EL (cell line): ENCODE measurements around the gene CCR7.

ENCODE experiments used
- DNase-seq: peaks from one replicate; pipeline ENCODE4 v3.0.0-alpha.2; 2016

The CCR7 gene

DNA sequence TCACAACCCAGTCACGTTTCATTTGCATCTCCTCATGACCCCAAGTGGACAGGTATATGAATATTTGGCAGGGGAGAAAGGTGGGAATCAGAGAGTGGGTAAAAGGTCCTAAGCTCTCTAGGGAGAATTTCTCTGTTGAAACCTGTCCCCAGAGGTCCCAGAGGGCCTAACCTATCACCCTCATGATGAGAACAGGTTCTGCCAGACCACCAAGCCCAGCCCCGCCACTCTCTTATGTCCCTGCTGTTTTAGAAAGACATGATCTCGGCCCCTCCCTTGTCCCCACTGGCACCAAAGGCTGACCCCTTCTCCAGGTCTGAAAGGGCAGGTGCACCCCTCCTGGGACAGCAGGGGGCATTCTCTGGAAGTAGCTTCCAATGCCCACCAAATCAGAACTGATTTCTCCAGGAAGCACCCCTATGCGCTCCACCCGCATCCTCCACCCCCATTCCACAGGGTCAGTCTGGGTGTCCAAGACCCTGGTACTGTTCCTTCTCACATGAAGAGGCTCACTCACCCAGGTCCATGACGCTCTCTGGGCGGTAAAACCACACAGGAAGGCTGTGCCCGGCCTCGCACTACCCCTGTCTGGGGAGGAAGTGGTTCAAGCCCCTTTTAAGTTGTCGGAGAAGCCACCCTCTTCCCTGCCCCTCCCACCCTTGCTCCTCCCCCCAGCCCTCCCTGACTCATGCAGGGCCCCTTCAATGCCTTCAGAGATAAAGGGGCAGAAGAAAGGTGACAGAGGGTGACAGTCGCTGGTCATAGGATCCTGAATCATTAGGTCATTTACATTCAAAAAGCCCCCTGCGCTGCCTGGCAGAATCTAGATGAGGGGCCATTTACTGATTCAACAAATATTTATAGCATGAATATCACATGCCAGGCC, at the start of gene CCR7:
TSS of gene CCR7 (minus strand) at position 590 of the 886 bp plus-strand sequence. CDS start at position 527, 63 bp downstream.
- no peak for DNase-seq

DNA sequence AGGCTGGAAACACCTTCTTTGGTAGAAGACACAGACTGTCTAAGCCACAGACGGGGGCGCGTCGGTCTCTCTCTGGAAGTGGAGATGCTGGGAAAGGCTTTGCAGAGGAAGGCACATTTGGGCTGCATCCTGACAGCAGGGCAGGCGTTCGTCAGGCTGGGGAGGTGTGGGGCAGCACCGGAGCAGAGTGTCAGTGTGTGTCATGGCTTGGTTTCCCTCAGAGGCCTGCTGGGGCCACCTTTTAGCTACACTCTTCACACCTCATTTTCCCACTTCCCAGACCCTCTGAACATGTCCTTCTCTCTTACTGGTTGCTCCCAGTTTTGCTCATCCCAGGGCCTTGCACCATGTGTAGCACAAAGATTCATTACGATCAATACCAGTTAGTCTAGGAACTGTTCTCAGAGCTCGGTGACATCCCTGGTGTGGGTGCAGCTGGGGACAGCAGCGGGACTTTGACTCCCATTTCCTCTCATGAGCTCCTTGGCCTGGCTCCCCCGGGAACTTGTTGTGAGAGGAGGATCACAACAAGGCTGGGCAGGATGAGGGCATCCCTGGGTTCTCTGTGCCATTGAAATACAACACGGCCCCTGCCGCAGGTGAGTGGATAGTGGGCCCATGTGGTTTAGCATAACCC, 49.3 kb upstream of the CCR7 start:
- DNase-seq = no peak

- DNase-seq = no peak
Observed at GRCh38 chr17:40613467-40614154, 48.3 kb upstream of the CCR7 start.

- DNase-seq = no peak
Observed at GRCh38 chr17:40612599-40613244, 47.5 kb upstream of the CCR7 start.

DNA sequence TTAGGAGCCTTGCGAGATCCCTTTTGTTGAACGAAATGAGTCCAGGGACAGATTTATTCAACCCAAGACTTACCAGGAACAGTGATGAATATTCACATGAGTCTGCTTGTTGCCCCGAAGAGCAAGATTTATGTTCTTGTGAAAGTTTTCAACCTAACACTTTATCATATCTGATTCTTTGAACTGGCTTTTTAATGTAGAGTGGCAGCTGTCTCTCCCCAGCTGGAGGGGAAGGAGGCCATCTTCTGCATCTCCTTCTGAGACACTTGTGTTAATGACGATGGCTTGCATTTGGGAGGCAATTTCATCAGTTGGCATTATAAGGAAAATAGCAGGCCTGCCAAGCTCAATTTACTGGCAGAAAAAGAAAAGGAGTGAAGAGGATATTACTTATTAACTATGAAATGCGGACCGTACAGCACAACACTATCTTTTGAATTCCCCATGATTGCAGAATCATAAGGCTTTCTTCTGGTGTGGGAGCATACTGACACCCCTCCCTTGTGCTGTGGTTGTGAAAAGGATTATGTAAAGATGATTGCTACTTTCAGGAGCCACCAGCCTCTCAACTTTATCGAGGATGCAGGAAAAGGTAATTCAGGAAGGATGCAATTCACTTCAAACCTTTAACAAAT, 46.7 kb upstream of the CCR7 start:
- no peak for DNase-seq

DNA sequence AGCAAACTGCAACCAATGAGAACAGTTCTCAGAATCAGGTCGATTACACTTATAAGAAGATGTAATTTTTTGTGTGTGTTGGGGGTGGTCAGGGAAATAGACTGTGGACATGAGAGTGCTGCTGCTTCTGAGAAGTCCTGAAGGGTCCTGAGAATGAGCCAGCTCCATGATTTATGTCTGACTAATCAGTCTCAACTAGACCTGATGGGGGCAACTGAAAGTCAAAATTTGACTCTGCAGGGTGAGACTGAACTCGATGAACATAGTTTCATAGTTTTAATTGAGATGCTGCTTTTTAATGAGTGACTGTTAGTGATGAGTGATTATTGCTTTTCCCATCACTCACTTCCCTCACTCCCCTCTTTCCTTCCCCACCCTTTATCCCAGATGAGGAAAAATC, 45.1 kb upstream of the CCR7 start:
- no peak for DNase-seq

- DNase-seq = no peak
Observed at GRCh38 chr17:40608061-40608581, 42.8 kb upstream of the CCR7 start.

GRCh38 chr17:40607641-40608040, 42.4 kb upstream of the CCR7 start:
- no peak for DNase-seq

- DNase-seq = no peak
Observed at GRCh38 chr17:40606548-40607353, 41.5 kb upstream of the CCR7 start.

DNA sequence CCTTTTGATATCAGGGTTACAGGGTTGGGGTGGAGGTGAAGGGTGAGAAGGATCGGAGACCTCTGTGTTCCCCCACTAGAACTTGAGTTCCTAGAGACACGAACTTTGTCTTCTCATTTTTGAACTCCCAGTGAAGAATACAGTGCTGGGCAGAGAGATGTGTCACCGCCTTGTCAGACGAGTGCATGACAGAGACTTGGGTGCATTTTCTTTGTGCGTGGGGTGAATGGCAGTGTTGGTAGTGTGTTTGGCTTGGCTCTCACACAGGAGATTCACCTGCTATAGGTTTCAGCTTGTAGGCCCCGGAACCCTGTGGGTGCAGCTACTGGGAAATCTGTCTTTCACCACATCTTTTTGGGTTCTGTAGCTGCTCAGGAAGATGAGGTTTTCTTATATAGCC, 40.0 kb upstream of the CCR7 start:
- DNase-seq = no peak

GRCh38 chr17:40604327-40605080, 39.2 kb upstream of the CCR7 start:
- no peak for DNase-seq

GRCh38 chr17:40602445-40603443, 37.5 kb upstream of the CCR7 start:
- no peak for DNase-seq

- no peak for DNase-seq
Observed at GRCh38 chr17:40600486-40601046, 35.3 kb upstream of the CCR7 start.

- DNase-seq = no peak
Observed at GRCh38 chr17:40599468-40599763, 34.1 kb upstream of the CCR7 start.

DNA sequence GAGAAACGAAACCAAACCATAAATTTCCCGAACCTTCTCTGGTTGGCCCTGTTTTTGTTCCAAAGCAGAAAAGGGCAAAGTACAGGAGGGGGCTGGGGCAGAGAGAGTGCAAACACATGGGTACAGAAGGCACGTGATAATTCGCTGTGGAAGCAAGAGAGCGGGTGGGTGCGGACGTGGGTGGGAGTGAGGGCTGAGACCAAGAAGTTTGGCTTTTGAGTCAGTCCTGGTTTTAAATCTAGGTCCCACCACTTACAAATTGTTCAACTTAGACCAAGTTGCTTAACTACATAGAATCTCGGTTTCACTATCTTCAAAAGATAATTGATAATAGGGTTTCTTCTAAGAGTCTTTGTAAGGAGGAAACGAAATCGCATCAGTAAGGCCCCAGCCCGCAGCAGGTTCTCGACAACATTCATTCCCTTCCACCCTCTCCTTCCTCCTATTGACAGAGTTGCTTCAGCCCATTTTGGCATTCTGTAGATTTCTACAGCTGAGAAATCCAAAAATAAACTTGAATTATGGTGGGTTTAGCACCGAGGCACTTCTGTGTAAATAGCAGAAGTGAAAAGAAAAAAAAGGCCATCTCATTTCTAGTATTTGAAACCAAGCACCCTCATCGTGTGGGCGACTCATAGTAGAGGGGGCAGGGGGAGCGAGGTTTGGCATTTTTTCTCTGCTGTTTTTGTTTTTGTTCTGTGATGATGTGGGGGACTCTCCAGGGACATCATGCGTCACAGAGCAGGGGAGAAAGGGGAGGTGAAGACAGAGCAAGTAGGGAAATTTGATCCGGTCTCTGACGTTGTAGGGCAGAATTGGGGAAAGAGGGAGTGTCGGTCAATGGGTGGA, 33.6 kb upstream of the CCR7 start:
- DNase-seq = no peak

- no peak for DNase-seq
Observed at GRCh38 chr17:40598301-40598618, 33.0 kb upstream of the CCR7 start.

- DNase-seq = no peak
Observed at GRCh38 chr17:40597556-40598300, 32.5 kb upstream of the CCR7 start.

GRCh38 chr17:40597156-40597555, 31.9 kb upstream of the CCR7 start:
- no peak for DNase-seq
